Activated CD8-positive, alpha-beta memory T cell treated with anti-CD3 and anti-CD28 coated beads, Interleukin-2, amount 50 U/mL, for 4 hours (primary cell): ENCODE measurements around the gene SOWAHB.

ENCODE experiments used
- DNase-seq: peaks from one replicate; pipeline ENCODE4 v3.0.0-alpha.2; 2020

The SOWAHB gene

GRCh38 chr4:76850010-76850441 lies 47.9 kb downstream of the SOWAHB start:
- no peak for DNase-seq
